Neural progenitor cell (in vitro differentiated cells): Measurements from ENCODE around the gene MTHFS.

Experiments used
- CTCF ChIP-seq: fragments of 200-600 bp; sonication (generic); IDR thresholded peaks from 2 replicates; pipeline ENCODE4 v1.5.1; 2017; ENCODE audit warnings: antibody characterized with exemption, mild to moderate bottlenecking
- EZH2 ChIP-seq: fragments of 200-600 bp; sonication (generic); IDR thresholded peaks from 2 replicates; pipeline ENCODE4 v1.6.1; 2017; ENCODE audit warnings: antibody characterized with exemption, mild to moderate bottlenecking, moderate library complexity
- EZH2phosphoT487 ChIP-seq: fragments of 200-600 bp; sonication (generic); IDR thresholded peaks from 2 replicates; pipeline ENCODE4 v1.6.1; 2017; ENCODE audit warnings: antibody characterized with exemption

- TF ChIP-seq CTCF (no peak), EZH2 (no peak), EZH2phosphoT487 (no peak)
These were observed 76.0 kb downstream of the MTHFS start for GRCh38 chr15:79820820-79821219.
